HG03064 (cell line): ENCODE measurements around the gene TRPM6.
"Not testable (repeated sequence)": the region's sequence is repeated elsewhere in the genome, so short reads cannot be mapped to it uniquely, and the experiment has no call there.

Experiments
- ATAC-seq: cut with Tn5 transposase; IDR thresholded peaks from one replicate; pipeline ENCODE4 v1.9.1; 2021; ENCODE audit warnings: low read depth; ENCODE audit not compliant: unreplicated experiment

Gene TRPM6

GRCh38 chr9:74887041-74887980, at the start of gene TRPM6:
Gene TRPM6 (minus strand): TSS chr9:74887921. CDS start chr9:74887856, 65 bp downstream.
- no peak for ATAC-seq

GRCh38 chr9:74935008-74935407, 47.3 kb upstream of the TRPM6 start:
- no peak for ATAC-seq

GRCh38 chr9:74921737-74922136, 34.0 kb upstream of the TRPM6 start:
- no peak for ATAC-seq

- ATAC-seq: no peak
Observed at GRCh38 chr9:74920944-74921626, 33.4 kb upstream of the TRPM6 start.

GRCh38 chr9:74910036-74910435, 22.3 kb upstream of the TRPM6 start:
- no peak for ATAC-seq

- no peak for ATAC-seq
Observed at GRCh38 chr9:74908665-74909064, 20.9 kb upstream of the TRPM6 start.

- no peak for ATAC-seq
Observed at GRCh38 chr9:74907085-74907484, 19.4 kb upstream of the TRPM6 start.

- ATAC-seq: no peak
Observed at GRCh38 chr9:74901001-74901400, 13.3 kb upstream of the TRPM6 start.

- not testable (repeated sequence) for ATAC-seq
Observed at GRCh38 chr9:74888449-74888848, 728 bp upstream of the TRPM6 start.

- no peak for ATAC-seq
Observed at GRCh38 chr9:74887981-74888370, 255 bp upstream of the TRPM6 start.

GRCh38 chr9:74876382-74876949, 11.3 kb downstream of the TRPM6 start:
- no peak for ATAC-seq

GRCh38 chr9:74875656-74876055, 12.1 kb downstream of the TRPM6 start:
- ATAC-seq: no peak

- ATAC-seq: no peak
Observed at GRCh38 chr9:74874220-74874619, 13.5 kb downstream of the TRPM6 start.

- no peak for ATAC-seq
Observed at GRCh38 chr9:74872619-74873233, 15.0 kb downstream of the TRPM6 start.

- no peak for ATAC-seq
Observed at GRCh38 chr9:74867483-74867882, 20.2 kb downstream of the TRPM6 start.

GRCh38 chr9:74865177-74865576, 22.5 kb downstream of the TRPM6 start:
- no peak for ATAC-seq

GRCh38 chr9:74861773-74862474, 25.8 kb downstream of the TRPM6 start:
- ATAC-seq: no peak

- no peak for ATAC-seq
Observed at GRCh38 chr9:74861071-74861470, 26.6 kb downstream of the TRPM6 start.

- ATAC-seq: not testable (repeated sequence)
Observed at GRCh38 chr9:74860247-74860646, 27.5 kb downstream of the TRPM6 start.

GRCh38 chr9:74859786-74860185, 27.9 kb downstream of the TRPM6 start:
- no peak for ATAC-seq
